CD14-positive monocyte (primary cell): ENCODE results near the gene SLC46A3. TPM values are rescaled to one million over a fixed set of nuclear protein-coding genes. Genes with fewer than 3 reads are reported as not detected.
"Not testable (repeated sequence)": the region's sequence is repeated elsewhere in the genome, so short reads cannot be mapped to it uniquely, and the experiment has no call there.

Experiments used
- DNase-seq, 3 donors: peaks; one replicate each; pipeline ENCODE4 v3.0.0-alpha.2; 2011 to 2022
- H2AFZ ChIP-seq: 2 replicates; pipeline ENCODE4 v1.6.0; 2012; ENCODE audit warnings: mild to moderate bottlenecking, low read depth, low read length, inconsistent platforms; ENCODE audit not compliant: insufficient read depth, poor library complexity, severe bottlenecking
- H3K27ac ChIP-seq, 2 donors: 1 replicate in 1 of 2; 2 replicates in 1 of 2; pipeline ENCODE4 v1.5.1; 2012 to 2013; ENCODE audit warnings: low read length in 2 of 2, control low read depth in 1 of 2, inconsistent platforms in 1 of 2, low read depth in 1 of 2, mild to moderate bottlenecking in 1 of 2
- H3K27me3 ChIP-seq, 2 donors: one replicate each; pipeline versions ENCODE4 v1.6.0 to v1.6.1; 2011 to 2013; ENCODE audit warnings: low read length in 2 of 2; ENCODE audit not compliant: control insufficient read depth in 2 of 2, insufficient read depth in 2 of 2
- H3K36me3 ChIP-seq, 2 donors: replicated peaks in 1 of 2; 1 replicate in 1 of 2; 2 replicates in 1 of 2; pipeline versions ENCODE4 v1.5.1 to v1.6.1; 2012 to 2013; ENCODE audit warnings: low read length in 2 of 2, control low read depth in 1 of 2, inconsistent platforms in 1 of 2, mild to moderate bottlenecking in 1 of 2; ENCODE audit not compliant: insufficient read depth in 2 of 2, control insufficient read depth in 1 of 2
- H3K4me1 ChIP-seq, 2 donors: 1 replicate in 1 of 2; 2 replicates in 1 of 2; pipeline versions ENCODE4 v1.5.1 to v1.6.1; 2012 to 2013; ENCODE audit warnings: low read length in 2 of 2, control low read depth in 1 of 2, inconsistent platforms in 1 of 2, mild to moderate bottlenecking in 1 of 2, moderate library complexity in 1 of 2; ENCODE audit not compliant: insufficient read depth in 2 of 2, control insufficient read depth in 1 of 2
- H3K4me2 ChIP-seq: replicated peaks from 2 replicates; pipeline ENCODE3; 2012; ENCODE audit warnings: low read length, moderate library complexity, mild to moderate bottlenecking; ENCODE audit not compliant: poor library complexity, severe bottlenecking; ENCODE audit errors: extremely low read depth
- H3K4me3 ChIP-seq, 3 experiments: fragments of 200-600 bp in 1 of 3; sonication (generic) in 1 of 3; replicated peaks in 1 of 3; 1 replicate in 2 of 3; 2 replicates in 1 of 3; pipeline ENCODE4 v1.5.1; 2011 to 2013; ENCODE audit warnings: low read length in 3 of 3, mild to moderate bottlenecking in 3 of 3, control low read depth in 2 of 3, low read depth in 2 of 3, inconsistent platforms in 1 of 3, moderate library complexity in 1 of 3
- H3K79me2 ChIP-seq: 2 replicates; pipeline ENCODE4 v1.6.0; 2012; ENCODE audit warnings: mild to moderate bottlenecking, control low read depth, inconsistent platforms, low read length, moderate library complexity; ENCODE audit not compliant: insufficient read depth
- H3K9ac ChIP-seq: 2 replicates; pipeline ENCODE4 v1.6.0; 2017; ENCODE audit warnings: low read length, mild to moderate bottlenecking; ENCODE audit not compliant: insufficient read depth, poor library complexity, severe bottlenecking
- H3K9me3 ChIP-seq, 2 donors: replicated peaks in 1 of 2; 1 replicate in 1 of 2; 2 replicates in 1 of 2; pipeline versions ENCODE4 v1.5.1 to v1.6.1; 2012 to 2013; ENCODE audit warnings: low read length in 2 of 2, control low read depth in 1 of 2; ENCODE audit not compliant: control insufficient read depth in 1 of 2, insufficient read depth in 1 of 2
- H4K20me1 ChIP-seq: 2 replicates; pipeline ENCODE4 v1.6.0; 2012; ENCODE audit warnings: mild to moderate bottlenecking, low read length, control low read depth, moderate library complexity; ENCODE audit not compliant: insufficient read depth
- H3K27ac Mint-ChIP-seq, 7 donors: one replicate each; pipeline ENCODE4 v1.8.0; 2020; ENCODE audit warnings: mild to moderate bottlenecking in 7 of 7, mixed read lengths in 7 of 7, moderate library complexity in 6 of 7, inconsistent platforms in 2 of 7
- H3K27me3 Mint-ChIP-seq, 3 donors: one replicate each; pipeline ENCODE4 v1.8.0; 2021 to 2022; ENCODE audit warnings: low read depth in 3 of 3, mild to moderate bottlenecking in 3 of 3, mixed read lengths in 3 of 3, moderate library complexity in 3 of 3, inconsistent platforms in 1 of 3
- H3K36me3 Mint-ChIP-seq, 2 donors: one replicate each; pipeline ENCODE4 v1.8.0; 2020; ENCODE audit warnings: mixed read lengths in 2 of 2, inconsistent platforms in 1 of 2, mild to moderate bottlenecking in 1 of 2
- H3K4me1 Mint-ChIP-seq: one replicate; pipeline ENCODE4 v1.8.0; 2020; ENCODE audit warnings: mild to moderate bottlenecking, mixed read lengths
- H3K4me3 Mint-ChIP-seq, 2 donors: one replicate each; pipeline ENCODE4 v1.8.0; 2020; ENCODE audit warnings: mild to moderate bottlenecking in 2 of 2, mixed read lengths in 2 of 2, moderate library complexity in 1 of 2
- H3K9me3 Mint-ChIP-seq, 7 donors: one replicate each; pipeline ENCODE4 v1.8.0; 2020 to 2022; ENCODE audit warnings: mixed read lengths in 7 of 7, mild to moderate bottlenecking in 6 of 7, moderate library complexity in 6 of 7, inconsistent platforms in 2 of 7
- WGBS: methylation state at CpG from one replicate; pipeline ENCODE4 v1.1.5; 2013; ENCODE audit warnings: missing lambda C conversion rate; ENCODE audit not compliant: insufficient coverage; 5-methylcytosine and 5-hydroxymethylcytosine counted together
- intact Hi-C, 2 donors: fragments of 100-400 bp; cut with micrococcal nuclease; formaldehyde crosslinking; loops; one replicate each; pipeline versions ENCODE4 v1.15.0 to v1.15.1; 2023
- polyA plus RNA-seq, 3 donors: library from polyadenylated mRNA; depleted of rRNA in 1 of 3; unstranded in 2 of 3; stranded (reverse) in 1 of 3; fragments of 300-500 nt in 2 of 3; fragments of >200 nt in 1 of 3; fragmentation: Illumina TruSeq in 2 of 3; gene quantifications; 1 replicate in 2 of 3; 2 replicates in 1 of 3; pipeline ENCODE4 v1.2.3, GENCODE V29; 2012 to 2021
- TF ChIP-seq, protein P1 (sequence below): fragments of 200-600 bp; IDR thresholded peaks from one replicate; pipeline ENCODE4 v1.8.0; 2022; ENCODE audit warnings: antibody characterized with exemption, mild to moderate bottlenecking

The SLC46A3 gene
- polyA plus RNA-seq, 3 donors, result 8.2 to 21.1 (median 13.8) TPM

DNA sequence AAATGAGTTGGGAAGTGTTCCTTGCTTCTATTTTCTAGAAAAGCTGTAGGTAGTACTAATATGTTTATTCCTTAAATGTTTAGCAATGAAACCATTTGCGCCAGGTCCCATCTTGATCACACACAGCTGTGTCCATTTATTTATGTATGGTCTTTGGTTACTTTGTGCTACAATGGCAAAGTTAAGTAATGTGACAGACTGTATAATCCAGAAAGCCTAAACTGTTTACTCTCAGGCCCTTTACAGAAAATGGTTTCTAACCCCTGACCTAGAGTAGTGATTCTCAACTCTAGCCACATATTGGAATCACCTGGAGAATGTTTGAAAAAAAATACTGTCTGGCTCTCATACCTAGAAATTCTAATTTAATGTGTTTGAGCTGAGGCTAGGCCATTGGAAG is 21.3 kb downstream of the SLC46A3 start:
- Histone ChIP-seq H4K20me1 (no peaks in the 10 kb centered on the region), H3K79me2 (no peaks in the 10 kb centered on the region), H3K9ac (no peak overlapping the region), H2AFZ (no peak overlapping the region), H3K4me2 (no peak overlapping the region), H3K4me3 (no peak overlapping the region), H3K27me3 (no peaks in the 10 kb centered on the region), H3K27ac (no peak overlapping the region), H3K4me1 (no peaks in the 10 kb centered on the region), H3K36me3 (peaks cover 34 to 43% of the 10 kb centered on the region in 2 donors), H3K9me3 (no peaks in the 10 kb centered on the region)
- WGBS, result no CpG with 5 or more reads among the region's 1 CpG
- H3K36me3 Mint-ChIP-seq, result peaks cover 36 to 48% of the 10 kb centered on the region in 2 donors
- H3K9me3 Mint-ChIP-seq, result peaks cover 0 to 2% (median 0%) of the 10 kb centered on the region in 7 donors
- no peak for DNase-seq
- intact Hi-C loops, result no loop called here
- no peaks in the 10 kb centered on the region for H3K4me1 Mint-ChIP-seq
- no peak overlapping the region for H3K27ac Mint-ChIP-seq
- H3K4me3 Mint-ChIP-seq, result no peak overlapping the region
- no peaks in the 10 kb centered on the region for H3K27me3 Mint-ChIP-seq
- TF ChIP-seq, protein P1, sequence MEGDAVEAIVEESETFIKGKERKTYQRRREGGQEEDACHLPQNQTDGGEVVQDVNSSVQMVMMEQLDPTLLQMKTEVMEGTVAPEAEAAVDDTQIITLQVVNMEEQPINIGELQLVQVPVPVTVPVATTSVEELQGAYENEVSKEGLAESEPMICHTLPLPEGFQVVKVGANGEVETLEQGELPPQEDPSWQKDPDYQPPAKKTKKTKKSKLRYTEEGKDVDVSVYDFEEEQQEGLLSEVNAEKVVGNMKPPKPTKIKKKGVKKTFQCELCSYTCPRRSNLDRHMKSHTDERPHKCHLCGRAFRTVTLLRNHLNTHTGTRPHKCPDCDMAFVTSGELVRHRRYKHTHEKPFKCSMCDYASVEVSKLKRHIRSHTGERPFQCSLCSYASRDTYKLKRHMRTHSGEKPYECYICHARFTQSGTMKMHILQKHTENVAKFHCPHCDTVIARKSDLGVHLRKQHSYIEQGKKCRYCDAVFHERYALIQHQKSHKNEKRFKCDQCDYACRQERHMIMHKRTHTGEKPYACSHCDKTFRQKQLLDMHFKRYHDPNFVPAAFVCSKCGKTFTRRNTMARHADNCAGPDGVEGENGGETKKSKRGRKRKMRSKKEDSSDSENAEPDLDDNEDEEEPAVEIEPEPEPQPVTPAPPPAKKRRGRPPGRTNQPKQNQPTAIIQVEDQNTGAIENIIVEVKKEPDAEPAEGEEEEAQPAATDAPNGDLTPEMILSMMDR, result no peak

DNA sequence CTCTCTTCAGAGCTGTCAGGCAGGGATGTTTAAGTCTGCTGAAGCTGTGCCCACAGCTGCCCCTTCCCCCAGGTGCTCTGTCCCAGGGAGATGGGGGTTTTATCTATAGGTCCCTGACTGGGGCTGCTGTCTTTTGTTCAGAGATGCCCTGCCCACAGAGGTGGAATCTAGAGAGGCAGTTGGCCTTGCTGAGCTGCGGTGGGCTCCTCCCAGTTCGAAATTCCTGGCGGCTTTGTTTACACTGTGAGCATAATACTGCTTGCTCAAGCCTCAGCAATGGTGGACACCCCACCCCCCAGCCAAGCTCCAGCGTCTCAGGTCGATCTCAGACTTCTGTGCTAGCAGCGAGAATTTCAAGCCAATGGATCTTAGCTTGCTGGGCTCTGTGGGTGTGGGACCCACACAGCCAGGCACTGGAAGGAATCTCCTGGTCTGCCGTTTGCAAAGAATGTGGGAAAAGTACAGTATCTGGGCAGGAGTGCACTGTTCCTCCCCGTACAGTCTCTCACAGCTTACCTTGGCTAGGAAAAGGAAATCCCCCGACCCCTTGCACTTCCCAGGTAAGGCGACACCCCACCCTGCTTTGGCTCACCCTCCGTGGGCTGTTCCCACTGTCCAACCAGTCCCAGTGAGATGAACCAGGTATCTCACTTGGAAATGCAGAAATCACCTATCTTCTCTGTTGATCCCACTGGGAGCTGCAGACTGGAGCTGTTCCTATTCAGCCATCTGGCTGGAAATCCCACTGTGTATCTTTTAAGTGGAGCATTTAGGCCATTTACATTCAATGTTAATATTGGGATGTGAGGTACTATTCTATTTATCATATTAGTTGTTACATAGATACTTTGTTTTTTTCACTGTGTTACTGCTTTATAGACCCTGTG is 24.9 kb downstream of the SLC46A3 start:
- H3K4me2 ChIP-seq, H3K36me3 ChIP-seq, H3K27ac Mint-ChIP-seq, intact Hi-C loops, H3K9me3 ChIP-seq, H4K20me1 ChIP-seq, H3K79me2 ChIP-seq, H3K4me1 ChIP-seq, H3K9ac ChIP-seq, DNase-seq, H3K4me3 Mint-ChIP-seq, H2AFZ ChIP-seq, H3K27me3 Mint-ChIP-seq, H3K4me3 ChIP-seq, H3K4me1 Mint-ChIP-seq, H3K27ac ChIP-seq, H3K27me3 ChIP-seq, H3K9me3 Mint-ChIP-seq: not testable (repeated sequence)
- H3K36me3 Mint-ChIP-seq, result peaks cover 8 to 21% of the 10 kb centered on the region in 2 donors
- WGBS, result 93% methylated on average over 7 of the region's 11 CpGs
